Measurements from ENCODE around the gene RASA2. TPM values are rescaled to one million over a fixed set of nuclear protein-coding genes. Genes with fewer than 3 reads are reported as not detected.

RASA2 gene
- total and polyA plus RNA-seq, 2 of the 4 experiments (the other 2 are of a cell fraction): 6.1 to 14.0 TPM

GRCh38 chr3:141540531-141540930 lies 53.7 kb downstream of the RASA2 start:
- Histone ChIP-seq H3K9me3 (ENCODE audit: control insufficient read depth, insufficient read depth, low read length) (peaks cover 4% of the 10 kb centered on the region), H3K9me1 (ENCODE audit: insufficient read depth, low read length) (no peaks in the 10 kb centered on the region; the same call in 1 of the 2 replicates), H3K27ac (ENCODE audit: insufficient read depth, low read length) (no peak overlapping the region), H4K20me1 (ENCODE audit: insufficient read depth, low read length) (no peaks in the 10 kb centered on the region), H2BK15ac (ENCODE audit: low read depth, low read length) (no peak overlapping the region; the same call in 2 of the 3 replicates), H3K18ac (ENCODE audit: low read depth, low read length) (no peak overlapping the region), H3K4me2 (ENCODE audit: low read depth, low read length) (no peak overlapping the region), H3K23ac (ENCODE audit: low read depth, low read length) (no peak overlapping the region), H4K8ac (ENCODE audit: low read depth in 2 of 2, low read length in 2 of 2) (no peak overlapping the region; a peak in 1 of 4 replicates), H3K79me1 (ENCODE audit: low read depth in 1 of 2, low read length in 2 of 2) (peaks cover 17 to 31% of the 10 kb centered on the region in 2 experiments), H2BK120ac (ENCODE audit: low read depth, low read length) (no peak overlapping the region), H2BK20ac (ENCODE audit: low read depth, low read length) (no peak overlapping the region), H3K4ac (ENCODE audit: low read depth, low read length) (no peak overlapping the region), H3K9ac (ENCODE audit: low read depth, low read length) (no peak overlapping the region), H2AK5ac (ENCODE audit: low read depth, low read length) (no peak overlapping the region), H3K36me3 (ENCODE audit: control insufficient read depth, insufficient read depth, low read length) (peaks cover 13% of the 10 kb centered on the region), H3K27me3 (ENCODE audit: control insufficient read depth, insufficient read depth, low read length) (no peaks in the 10 kb centered on the region), H2AFZ (replicated peaks; ENCODE audit: low read length, poor library complexity) (no peak overlapping the region), H3K4me3 (ENCODE audit: insufficient read depth, low read depth, low read length) (no peak overlapping the region), H2BK5ac (ENCODE audit: low read depth, low read length, poor library complexity, severe bottlenecking) (peak overlapping the region; percentile 30), H3K56ac (ENCODE audit: extremely low read depth, insufficient read depth, low read length) (no peak overlapping the region), H4K5ac (ENCODE audit: low read depth, low read length) (peak overlapping the region; percentile 73; the same call in 1 of the 2 replicates), H3K4me1 (ENCODE audit: control insufficient read depth, insufficient read depth, low read length) (peaks cover 2% of the 10 kb centered on the region; the same call in 1 of the 2 replicates), H3K14ac (replicated peaks; ENCODE audit: low read depth, low read length) (no peak overlapping the region; the same call in 1 of the 2 replicates), H4K91ac (ENCODE audit: insufficient read depth, low read depth, low read length) (no peak overlapping the region), H2AK9ac (replicated peaks; ENCODE audit: low read depth, low read length, poor library complexity) (no peak overlapping the region)
- no TSS peak for BruUV-seq (replicated peaks)
- intact Hi-C loops (cut with micrococcal nuclease) (no loop called here), in situ Hi-C loops (cut with MboI; ENCODE audit: low sequenced_read_pairs) (loop anchor here (10.0 kb wide), 1 partner anchor 236 kb away; no protein-coding TSS in a partner anchor), dilution Hi-C loops (cut with HindIII; ENCODE audit: low sequenced_read_pairs, unreplicated experiment) (no loop called here)
- ChIA-PET CTCF (no interaction called here), POLR2A (ENCODE audit: unreplicated experiment) (no interaction called here)
- TF ChIP-seq CEBPB (IDR thresholded peaks at IDR 0.05; ENCODE audit: low read depth, low read length): no peak
- peak; percentile 47; the same call in 1 of the 2 replicates for TF ChIP-seq NFE2L2 (IDR thresholded peaks at IDR 0.05; ENCODE audit: low read depth, low read length)
- WGBS, 2 experiments (ENCODE audit: extremely low coverage in 2 of 2, insufficient read length in 1 of 2): no CpG with 5 or more reads among the region's 2 CpGs
- DNase-seq: no peak
- no peak for ATAC-seq (ENCODE audit: low read depth)
